Amniotic epithelial cell (primary cell): ENCODE measurements around the gene CHM.
A peak's percentile ranks its signal among the peaks of the same experiment; 100 is the strongest.

Experiments
- DNase-seq: peaks from one replicate; pipeline ENCODE4 v3.0.0-alpha.2; 2010; ENCODE audit warnings: low read depth

Gene CHM

DNA sequence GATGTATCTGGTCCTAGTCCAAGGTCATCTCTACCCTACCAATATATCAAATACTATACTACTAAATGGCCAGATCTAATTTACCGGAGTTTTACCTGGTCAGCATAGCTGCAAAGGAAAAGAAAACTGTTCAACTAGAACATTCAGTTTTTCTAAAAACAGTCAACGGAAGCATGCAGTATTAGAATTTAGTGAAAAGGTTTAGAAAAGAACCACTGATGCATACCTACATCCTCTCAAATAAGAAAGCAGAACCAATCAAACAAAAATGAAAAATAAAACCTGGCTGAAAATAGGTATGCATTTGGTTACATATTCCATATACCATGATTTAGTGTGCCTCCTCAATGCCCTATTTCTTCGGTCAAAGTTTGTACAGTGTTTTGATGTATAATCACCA lies 140.0 kb downstream of the CHM start:
- no peak for DNase-seq

- no peak for DNase-seq
These were observed 141.0 kb downstream of the CHM start for GRCh38 chrX:85906399-85906798.

GRCh38 chrX:85905851-85906250 lies 141.5 kb downstream of the CHM start:
- no peak for DNase-seq

GRCh38 chrX:85903692-85904471 lies 143.5 kb downstream of the CHM start:
- DNase-seq = no peak

- peak; percentile 7 for DNase-seq
These were observed 149.8 kb downstream of the CHM start for GRCh38 chrX:85897362-85898126.

GRCh38 chrX:85882601-85883000 lies 164.8 kb downstream of the CHM start:
- no peak for DNase-seq

DNA sequence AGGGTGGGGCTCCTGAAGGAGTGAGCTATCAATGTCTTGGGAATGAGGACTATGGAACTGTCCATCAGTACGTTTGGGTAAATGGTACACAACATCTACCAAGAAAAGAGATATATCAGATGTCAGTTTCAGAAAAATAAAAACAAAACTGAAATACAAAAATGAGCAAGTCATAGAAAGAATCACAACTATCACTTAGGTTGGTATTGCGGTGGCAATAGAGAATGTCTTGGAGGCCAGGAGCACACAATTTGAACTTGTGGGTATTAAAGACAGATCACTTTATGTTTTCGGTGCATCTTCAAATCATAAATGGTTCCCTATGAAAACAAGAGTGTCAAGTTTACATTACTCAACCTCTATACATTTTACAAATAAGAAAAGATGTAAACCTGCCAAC lies 176.8 kb downstream of the CHM start:
- DNase-seq = no peak

DNA sequence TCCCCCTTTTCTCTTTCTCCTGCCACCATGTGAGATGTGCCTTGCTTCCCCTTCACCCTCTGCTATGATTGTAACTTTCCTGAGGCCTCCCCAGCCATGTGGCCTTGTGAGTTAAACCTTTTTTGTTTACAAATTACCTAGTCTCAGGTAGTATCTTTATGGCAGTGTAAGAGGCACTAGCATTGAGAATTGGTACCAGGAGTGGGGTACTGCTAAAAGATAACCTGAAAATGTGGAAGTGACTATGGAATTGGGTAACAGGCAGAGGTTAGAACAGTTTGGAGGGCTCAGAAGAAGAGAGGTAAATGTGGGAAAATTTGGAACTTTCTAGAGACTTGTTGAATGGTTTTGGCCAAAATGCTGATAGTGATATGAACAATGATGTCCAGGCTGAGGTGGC lies 182.0 kb downstream of the CHM start:
- no peak for DNase-seq

DNA sequence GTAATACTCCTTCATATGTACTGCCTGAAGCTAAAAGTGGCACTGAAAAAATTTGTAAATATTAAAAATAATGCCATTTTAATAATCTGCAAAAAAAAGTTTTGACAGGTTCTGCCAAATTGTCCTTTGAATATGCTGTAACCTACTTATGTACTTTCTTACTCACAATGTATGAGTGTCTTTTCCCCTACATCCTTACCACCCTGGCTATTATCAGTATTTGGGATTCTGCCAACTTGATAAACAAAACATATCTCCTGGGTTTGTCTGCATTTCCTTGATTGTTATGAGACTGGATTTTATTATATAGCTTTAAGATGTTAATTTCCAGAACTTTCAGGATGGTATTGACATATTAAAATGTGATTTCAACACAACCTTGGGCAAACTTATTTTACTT lies 187.9 kb downstream of the CHM start:
- peak; percentile 18 for DNase-seq

- DNase-seq = peak; percentile 7
These were observed 195.9 kb downstream of the CHM start for GRCh38 chrX:85851418-85851817.

- no peak for DNase-seq
These were observed 210.5 kb downstream of the CHM start for GRCh38 chrX:85836868-85837267.

DNA sequence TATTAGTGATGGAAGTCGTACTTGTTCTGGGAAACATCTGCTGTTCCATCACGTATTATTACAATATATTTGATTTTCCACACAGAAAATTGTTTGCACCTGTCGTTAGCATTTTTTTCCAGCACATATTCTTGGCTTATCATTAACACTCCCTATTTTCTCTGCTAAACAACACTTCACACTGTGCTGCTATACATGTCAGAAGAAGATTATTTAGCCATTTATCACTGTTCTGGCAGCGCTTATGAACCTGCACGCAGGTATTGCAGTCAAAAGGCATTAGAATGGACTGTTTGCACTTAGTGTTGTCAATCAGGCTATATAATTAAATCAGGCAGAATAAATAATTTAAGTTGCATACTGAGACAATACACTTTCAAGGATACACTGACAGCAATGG lies 218.6 kb downstream of the CHM start:
- no peak for DNase-seq

- no peak for DNase-seq
These were observed 232.1 kb downstream of the CHM start for GRCh38 chrX:85815203-85815751.
